Endometrium (tissue), 2 donors: Measurements from ENCODE around the gene OR13C4.
"Not testable (repeated sequence)": the region's sequence is repeated elsewhere in the genome, so short reads cannot be mapped to it uniquely, and the experiment has no call there.

Experiments
- FAIRE-seq: peaks from 2 replicates; lab custom pipeline; 2012; peaks lifted over from hg19 to GRCh38; lab: Jason Lieb, UNC
- donor health status: control.
- donor health status: control.

OR13C4 gene

GRCh38 chr9:104527109-104527508 lies at the start of gene OR13C4:
Gene OR13C4, minus strand, starts transcription at chr9:104527209. Its CDS starts 0 bp downstream, at chr9:104527209.
- FAIRE-seq = no peak

- no peak for FAIRE-seq
Observed at GRCh38 chr9:104575456-104575855, 48.4 kb upstream of the OR13C4 start.

DNA sequence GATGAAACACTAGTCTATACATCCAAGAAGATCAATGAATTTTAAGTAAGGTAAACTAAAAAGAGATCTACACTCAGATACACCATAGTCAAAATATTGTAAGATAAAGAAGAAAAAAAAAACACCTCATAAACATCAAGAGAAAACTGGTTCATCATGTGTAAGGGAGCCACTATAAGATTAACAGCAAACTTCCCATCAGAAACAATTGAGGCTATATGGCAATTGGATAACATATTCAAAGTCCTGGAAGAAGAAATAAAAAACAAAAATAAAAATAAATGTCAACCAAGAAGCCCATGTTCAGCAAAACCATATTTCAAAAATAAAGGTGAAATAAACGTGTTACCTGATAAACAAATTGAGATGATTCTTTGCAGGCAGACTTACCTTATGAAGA lies 45.6 kb upstream of the OR13C4 start:
- no peak for FAIRE-seq

DNA sequence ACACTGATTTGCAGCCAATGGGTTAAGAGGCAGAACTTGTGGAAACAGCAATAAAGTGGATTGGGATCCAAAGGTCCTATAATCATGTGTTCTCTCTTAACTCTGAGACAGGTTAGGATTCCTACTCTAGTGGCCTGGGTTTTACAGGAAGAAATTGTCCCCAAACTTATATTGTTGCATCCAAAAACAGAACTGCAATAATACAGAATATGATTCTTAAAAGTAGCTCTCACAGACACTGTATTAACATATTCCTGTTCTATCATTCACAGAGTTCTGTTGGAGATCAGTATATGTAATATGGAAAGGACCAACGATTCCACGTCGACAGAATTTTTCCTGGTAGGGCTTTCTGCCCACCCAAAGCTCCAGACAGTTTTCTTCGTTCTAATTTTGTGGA lies 41.9 kb upstream of the OR13C4 start, which contains the start of gene OR13C8:
OR13C8 (plus strand) TSS at position 301 of the 400 bp plus-strand sequence; CDS start at position 301, 0 bp downstream.
- no peak for FAIRE-seq

- no peak for FAIRE-seq
Observed at GRCh38 chr9:104564358-104564757, 37.3 kb upstream of the OR13C4 start.

DNA sequence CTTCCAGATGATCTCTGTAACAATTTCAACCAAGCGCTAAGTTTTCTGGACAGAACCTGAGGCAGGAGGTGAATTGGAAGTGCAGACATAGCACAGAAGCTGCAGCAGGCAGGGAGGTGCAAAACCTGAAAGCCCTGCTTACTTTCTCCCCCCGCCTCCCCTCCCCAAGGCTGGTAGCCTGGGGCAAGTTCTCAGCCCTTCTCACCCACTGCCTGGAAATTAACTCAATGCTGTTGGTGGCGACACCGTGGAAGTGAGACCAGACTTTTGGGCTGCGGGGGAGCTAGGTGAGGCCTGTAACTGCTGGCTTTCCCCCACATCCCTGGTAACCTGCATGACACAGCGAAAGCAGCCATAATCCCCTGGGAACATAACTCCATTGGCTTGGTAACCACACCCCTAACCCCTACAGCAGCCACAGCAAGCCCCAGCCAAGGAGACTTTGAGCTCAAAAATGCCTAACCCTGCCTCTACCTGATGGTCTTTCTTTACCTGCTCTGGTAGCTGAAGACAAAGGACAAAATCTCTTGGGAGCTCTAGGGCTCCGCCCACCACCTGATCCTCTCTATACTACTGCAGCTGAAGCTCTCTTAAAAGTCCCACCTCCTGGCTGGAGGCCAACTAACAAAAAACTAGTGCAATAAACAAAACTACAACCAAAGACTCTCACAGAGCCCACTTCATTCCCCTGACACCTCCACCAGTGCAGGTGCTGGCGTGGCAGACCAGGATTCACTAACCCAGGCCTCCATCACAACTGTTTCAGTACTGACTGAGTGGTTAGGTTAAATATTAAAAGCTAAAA lies 30.0 kb upstream of the OR13C4 start:
- no peak for FAIRE-seq

DNA sequence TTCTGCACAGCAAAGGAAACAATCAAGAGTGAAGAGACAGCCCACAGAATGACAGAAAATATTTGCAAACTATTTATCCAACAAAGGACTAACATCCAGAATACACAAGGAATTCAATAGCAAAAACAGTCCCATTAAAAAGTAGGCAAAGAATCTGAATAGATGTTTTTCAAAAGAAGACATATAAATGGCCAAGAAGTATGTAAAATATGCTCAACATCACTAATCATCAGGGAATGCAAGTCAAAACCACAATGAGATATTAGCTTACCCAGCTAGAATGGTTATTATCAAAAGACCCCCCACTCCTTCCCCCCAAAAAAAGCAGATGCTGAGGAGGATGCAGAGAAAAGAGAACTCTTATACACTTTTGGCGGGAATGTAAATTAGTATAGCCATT lies 28.5 kb upstream of the OR13C4 start:
- no peak for FAIRE-seq

GRCh38 chr9:104553261-104553660 lies 26.3 kb upstream of the OR13C4 start:
- FAIRE-seq = no peak

GRCh38 chr9:104544644-104545043 lies 17.6 kb upstream of the OR13C4 start:
- FAIRE-seq = no peak

DNA sequence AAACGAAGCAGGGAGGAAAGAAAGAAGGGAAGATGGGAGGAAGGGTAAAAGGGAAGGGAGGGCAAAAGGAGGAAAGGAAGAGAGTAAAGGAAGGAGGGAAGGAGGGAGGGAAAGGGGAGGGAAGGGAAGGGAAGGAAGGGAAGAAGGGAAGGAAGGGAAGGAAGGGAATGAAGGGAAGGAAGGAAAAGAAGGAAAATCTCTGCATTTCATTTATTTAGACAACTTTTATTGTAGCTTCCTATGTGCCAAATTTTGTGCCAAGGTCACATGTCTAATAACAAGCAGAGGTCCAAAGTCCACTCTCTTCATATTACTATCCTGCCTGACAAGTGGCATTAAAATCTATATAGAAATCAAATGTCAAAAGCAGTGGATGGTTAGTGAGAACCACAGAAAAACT lies 12.3 kb upstream of the OR13C4 start:
- FAIRE-seq = no peak

DNA sequence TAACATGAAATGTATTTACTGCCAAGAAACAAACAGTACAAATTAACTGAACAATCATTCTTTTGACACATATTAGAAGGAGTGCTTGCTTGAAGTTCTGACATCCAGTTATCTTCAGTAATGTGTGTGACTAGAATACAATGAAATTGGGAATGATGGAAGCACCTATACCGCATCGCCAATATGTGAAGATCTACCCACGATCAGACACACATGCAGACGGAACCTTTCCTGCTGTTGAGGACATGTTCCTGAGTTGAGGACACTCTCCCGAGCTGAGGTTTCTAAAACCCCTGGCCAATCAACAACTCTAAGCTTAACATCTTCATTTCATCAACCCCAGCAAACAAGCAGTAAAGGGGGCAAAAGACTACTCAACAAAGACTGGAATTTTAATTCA lies 9.7 kb upstream of the OR13C4 start, which contains the start of gene OR13C3:
OR13C3 (minus strand) TSS at position 101 of the 400 bp plus-strand sequence. CDS start 133 bp downstream, outside the sequence.
- no peak for FAIRE-seq

DNA sequence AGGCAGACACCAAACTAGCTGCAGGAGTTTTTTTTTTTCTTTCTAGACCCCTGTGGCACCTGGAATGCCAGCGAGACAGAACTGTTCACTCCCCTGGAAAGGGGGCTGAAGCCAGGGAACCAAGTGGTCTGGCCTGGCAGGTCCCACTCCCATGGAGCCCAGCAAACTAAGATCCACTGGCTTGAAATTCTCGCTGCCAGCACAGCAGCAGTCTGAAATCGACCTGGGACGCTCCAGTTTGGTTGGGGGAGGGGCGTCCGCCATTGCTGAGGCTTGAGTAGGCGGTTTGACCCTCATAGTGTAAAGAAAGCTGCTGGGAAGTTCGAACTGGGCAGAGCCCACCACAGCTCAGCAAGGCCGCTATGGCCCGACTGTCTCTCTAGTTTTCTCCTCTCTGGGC lies 6.8 kb downstream of the OR13C4 start:
- not testable (repeated sequence) for FAIRE-seq

DNA sequence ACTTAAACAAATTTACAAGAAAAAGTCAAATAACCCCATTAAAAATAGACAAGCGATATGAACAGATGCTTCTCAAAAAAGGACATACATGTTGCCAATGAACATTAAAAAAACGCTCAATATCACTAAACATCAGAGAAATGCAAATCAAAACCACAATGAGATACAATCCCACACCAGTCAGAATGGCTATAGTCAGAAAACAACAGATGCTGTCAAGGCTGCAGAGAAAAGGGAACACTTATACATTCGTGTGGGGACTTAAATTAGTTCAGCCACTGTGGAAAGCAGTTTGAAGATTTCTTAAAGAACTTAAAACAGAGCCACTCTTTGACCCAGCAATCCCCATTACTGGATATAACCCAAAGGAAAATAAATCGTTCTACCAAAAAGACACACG lies 12.1 kb downstream of the OR13C4 start:
- FAIRE-seq = no peak

GRCh38 chr9:104506565-104506964 lies 20.4 kb downstream of the OR13C4 start:
- no peak for FAIRE-seq

GRCh38 chr9:104503963-104504362 lies 23.0 kb downstream of the OR13C4 start, which contains the start of gene OR13F1:
Gene OR13F1, plus strand, starts transcription at chr9:104504263. Its CDS starts 0 bp downstream, at chr9:104504263.
- no peak for FAIRE-seq

- FAIRE-seq = no peak
Observed at GRCh38 chr9:104503440-104503839, 23.6 kb downstream of the OR13C4 start.

DNA sequence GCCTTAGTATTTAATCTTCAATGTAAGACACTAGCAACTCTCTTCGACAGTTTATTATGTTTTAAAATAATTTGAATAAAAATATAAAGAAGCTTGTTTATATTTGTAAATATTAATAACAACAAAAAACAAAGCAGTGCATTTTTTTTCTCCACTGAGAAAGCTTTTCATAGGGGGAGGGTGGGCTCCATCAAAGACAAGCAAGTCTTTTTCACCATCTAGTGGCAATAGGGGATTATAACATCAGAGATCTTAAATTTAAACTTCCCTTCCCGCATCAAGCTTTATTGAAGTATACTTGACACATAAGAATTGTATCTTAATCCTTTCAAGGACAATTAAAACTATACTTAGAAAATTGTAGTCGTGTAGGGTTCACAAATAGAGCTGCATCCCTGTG lies 32.2 kb downstream of the OR13C4 start:
- FAIRE-seq = peak; percentile 81

- no peak for FAIRE-seq
Observed at GRCh38 chr9:104485014-104485413, 42.0 kb downstream of the OR13C4 start.

DNA sequence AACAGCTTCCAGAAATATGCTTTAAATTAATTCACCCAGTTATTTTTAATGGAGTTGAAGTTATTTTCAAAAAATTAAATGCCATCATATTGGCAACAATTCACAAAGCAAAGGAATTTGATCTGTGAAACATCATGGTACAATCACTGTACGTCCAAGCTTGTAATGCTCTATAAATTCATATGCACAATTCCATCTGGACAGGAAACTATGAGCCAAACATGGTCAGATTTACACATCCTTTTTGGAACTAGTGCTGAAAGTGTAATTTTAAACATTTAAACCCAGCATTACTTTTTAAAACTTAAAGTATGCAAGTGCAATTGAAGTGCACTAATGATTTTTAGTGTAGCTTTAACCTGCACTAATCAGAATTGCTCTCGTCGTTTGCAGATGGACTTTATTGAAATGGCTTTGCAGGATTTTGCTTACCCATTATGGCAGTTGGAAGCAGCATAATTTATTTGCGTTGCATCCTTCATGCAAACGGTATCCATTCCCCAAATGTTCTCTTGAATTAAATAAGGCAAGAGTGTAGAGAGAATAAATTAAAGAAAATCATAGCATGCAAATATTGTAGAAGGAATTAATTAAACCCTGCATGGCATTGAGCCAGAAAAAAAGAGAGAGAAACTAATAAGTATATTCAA lies 44.0 kb downstream of the OR13C4 start:
- no peak for FAIRE-seq
